Lung (tissue), 12 donors: Measurements from ENCODE around the gene NFATC4. TPM values are rescaled to one million over a fixed set of nuclear protein-coding genes. Genes with fewer than 3 reads are reported as not detected.

Experiments used
- ATAC-seq: fragments of 200-7000 bp; cut with Tn5 transposase; one replicate; pipeline ENCODE4 v1.9.1; 2020; ENCODE audit warnings: moderate number of reproducible peaks; ENCODE audit not compliant: insufficient read depth, low FRiP score
- DNase-seq, 3 donors: peaks; one replicate each; pipeline ENCODE4 v3.0.0-alpha.2; 2013 to 2017
- H3K27ac ChIP-seq, 2 donors: one replicate each; pipeline ENCODE4 v1.5.1; 2013; ENCODE audit warnings: mild to moderate bottlenecking in 2 of 2, moderate library complexity in 2 of 2, control low read depth in 1 of 2, inconsistent platforms in 1 of 2, low read depth in 1 of 2, low read length in 1 of 2
- H3K27me3 ChIP-seq, 3 donors: one replicate each; pipeline ENCODE4 v1.5.1; 2013; ENCODE audit warnings: low read length in 2 of 3; ENCODE audit not compliant: control insufficient read depth in 3 of 3, insufficient read depth in 3 of 3
- H3K36me3 ChIP-seq, 4 donors: one replicate each; pipeline ENCODE4 v1.5.1; 2013; ENCODE audit warnings: low read length in 4 of 4, mild to moderate bottlenecking in 1 of 4, moderate library complexity in 1 of 4; ENCODE audit not compliant: control insufficient read depth in 4 of 4, insufficient read depth in 4 of 4
- H3K4me1 ChIP-seq, 5 donors: one replicate each; pipeline ENCODE4 v1.5.1; 2013; ENCODE audit warnings: low read length in 5 of 5, mild to moderate bottlenecking in 2 of 5, moderate library complexity in 1 of 5; ENCODE audit not compliant: control insufficient read depth in 5 of 5, insufficient read depth in 5 of 5
- H3K4me3 ChIP-seq: one replicate; pipeline ENCODE4 v1.5.1; 2013; ENCODE audit warnings: mild to moderate bottlenecking, control low read depth, moderate library complexity
- H3K9ac ChIP-seq, 2 donors: one replicate each; pipeline ENCODE4 v1.5.1; 2013; ENCODE audit warnings: low read length in 2 of 2, control low read depth in 1 of 2; ENCODE audit not compliant: insufficient read depth in 1 of 2
- H3K9me3 ChIP-seq, 4 donors: one replicate each; pipeline ENCODE4 v1.5.1; 2013; ENCODE audit warnings: low read length in 3 of 4, mild to moderate bottlenecking in 1 of 4, moderate library complexity in 1 of 4; ENCODE audit not compliant: control insufficient read depth in 4 of 4, insufficient read depth in 3 of 4
- WGBS, 2 donors: extraction: QIAGEN DNeasy Blood & Tissue Kit; methylation state at CpG; one replicate each; pipeline ENCODE4 v1.1.7; 2013; 5-methylcytosine and 5-hydroxymethylcytosine counted together
- polyA plus RNA-seq, 2 donors: library from polyadenylated mRNA; stranded (reverse); fragments of 200-250 nt; gene quantifications; one replicate each; pipeline ENCODE4 v1.2.1, GENCODE V29; 2013
- total RNA-seq, 2 donors: library from RNA; depleted of rRNA in 1 of 2; stranded (reverse); fragments of >200 nt in 1 of 2; gene quantifications; one replicate each; pipeline ENCODE4 v1.2.1, GENCODE V29; 2014 to 2021
- TF ChIP-seq, protein P1 (sequence below): IDR thresholded peaks from 2 replicates; pipeline ENCODE4 v1.5.1; 2012; ENCODE audit warnings: mild to moderate bottlenecking; ENCODE audit errors: control extremely low read depth, extremely low read depth
- donor health status: control.
- donor health status: control.
- donor health status: Bipolar disorder and iron deficiency.
- donor health status: healthy.
- donor health status: DM: yes; HTN: yes; CAD: no.

The NFATC4 gene
- total and polyA plus RNA-seq, 4 donors, result 13.9 to 71.4 (median 38.4) TPM

DNA sequence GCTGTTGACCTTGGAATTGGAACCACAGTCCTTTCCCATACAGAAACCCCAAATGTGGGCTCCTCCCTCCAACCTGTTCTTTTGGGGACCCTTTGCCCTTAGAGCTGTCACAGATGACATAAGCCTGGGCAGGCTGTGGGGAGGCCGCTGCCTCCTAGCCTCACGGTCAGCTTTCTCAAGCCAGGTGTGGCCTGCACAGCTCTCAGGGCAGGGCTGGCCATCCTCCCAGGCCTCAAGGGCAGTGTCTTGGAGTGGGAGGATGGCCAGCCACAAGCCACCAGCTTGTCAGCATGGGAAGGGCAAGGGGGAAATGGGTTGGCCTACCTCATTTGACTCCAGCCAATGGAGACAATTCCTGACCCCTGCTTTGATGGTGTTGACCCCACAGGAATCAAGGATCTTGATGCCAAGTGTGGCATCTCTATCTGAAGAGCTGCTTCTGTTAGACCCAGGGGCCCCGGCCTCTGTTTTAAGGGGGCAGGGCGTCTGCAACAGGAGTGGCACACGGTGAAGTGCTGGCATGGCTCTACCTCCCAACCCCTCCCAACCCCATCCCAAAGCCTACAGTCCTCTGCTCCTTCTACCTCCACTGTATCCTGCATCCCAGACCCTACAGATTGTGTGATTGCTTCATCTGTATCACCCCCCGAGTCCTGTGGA lies 50.0 kb downstream of the NFATC4 start:
- WGBS, 2 donors, result 75 to 82% methylated on average over 6 of the region's 6 CpGs
- Histone ChIP-seq H3K36me3 (peaks cover 0 to 25% (median 13%) of the 10 kb centered on the region in 4 donors), H3K4me3 (no peak overlapping the region), H3K4me1 (peaks cover 0 to 7% (median 3%) of the 10 kb centered on the region in 5 donors), H3K9me3 (no peaks in the 10 kb centered on the region), H3K9ac (no peak overlapping the region), H3K27me3 (no peaks in the 10 kb centered on the region), H3K27ac (no peak overlapping the region)
- TF ChIP-seq, protein P1, sequence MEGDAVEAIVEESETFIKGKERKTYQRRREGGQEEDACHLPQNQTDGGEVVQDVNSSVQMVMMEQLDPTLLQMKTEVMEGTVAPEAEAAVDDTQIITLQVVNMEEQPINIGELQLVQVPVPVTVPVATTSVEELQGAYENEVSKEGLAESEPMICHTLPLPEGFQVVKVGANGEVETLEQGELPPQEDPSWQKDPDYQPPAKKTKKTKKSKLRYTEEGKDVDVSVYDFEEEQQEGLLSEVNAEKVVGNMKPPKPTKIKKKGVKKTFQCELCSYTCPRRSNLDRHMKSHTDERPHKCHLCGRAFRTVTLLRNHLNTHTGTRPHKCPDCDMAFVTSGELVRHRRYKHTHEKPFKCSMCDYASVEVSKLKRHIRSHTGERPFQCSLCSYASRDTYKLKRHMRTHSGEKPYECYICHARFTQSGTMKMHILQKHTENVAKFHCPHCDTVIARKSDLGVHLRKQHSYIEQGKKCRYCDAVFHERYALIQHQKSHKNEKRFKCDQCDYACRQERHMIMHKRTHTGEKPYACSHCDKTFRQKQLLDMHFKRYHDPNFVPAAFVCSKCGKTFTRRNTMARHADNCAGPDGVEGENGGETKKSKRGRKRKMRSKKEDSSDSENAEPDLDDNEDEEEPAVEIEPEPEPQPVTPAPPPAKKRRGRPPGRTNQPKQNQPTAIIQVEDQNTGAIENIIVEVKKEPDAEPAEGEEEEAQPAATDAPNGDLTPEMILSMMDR, result no peak
- no peak for ATAC-seq
- peak in 1 of 3 donors; percentile 15 for DNase-seq

DNA sequence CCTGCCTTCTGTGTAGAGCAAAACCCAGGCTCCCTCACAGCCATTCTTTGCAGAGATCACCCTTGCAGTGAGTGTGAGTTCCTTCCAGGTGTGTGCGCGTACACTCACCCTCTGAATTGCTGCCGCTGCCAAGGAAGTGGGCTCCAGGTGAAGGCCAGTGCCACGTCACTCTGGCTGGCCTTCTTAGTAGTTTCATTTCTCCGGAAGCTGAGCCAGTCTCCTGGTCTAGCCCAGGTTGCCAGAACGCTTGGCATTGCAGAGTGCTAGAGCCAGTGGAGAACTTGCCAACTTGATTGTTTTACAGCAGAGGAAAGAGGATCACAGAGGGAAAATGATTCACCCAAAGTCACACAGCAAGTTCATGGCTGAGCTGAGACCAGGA lies 50.5 kb downstream of the NFATC4 start:
- TF ChIP-seq, protein P1, result no peak
- H3K27ac ChIP-seq, result no peak overlapping the region
- WGBS, 2 donors, result 39 to 61% methylated on average over 6 of the region's 6 CpGs
- ATAC-seq (peak; percentile 29), DNase-seq (peak in 1 of 3 donors; percentile 20)
- no peak overlapping the region for H3K9ac ChIP-seq
- H3K9me3 ChIP-seq, result no peaks in the 10 kb centered on the region
- no peak overlapping the region for H3K4me3 ChIP-seq
- peaks cover 0 to 7% (median 3%) of the 10 kb centered on the region in 5 donors for H3K4me1 ChIP-seq
- H3K27me3 ChIP-seq, result no peaks in the 10 kb centered on the region
- H3K36me3 ChIP-seq, result peaks cover 0 to 21% (median 10%) of the 10 kb centered on the region in 4 donors

DNA sequence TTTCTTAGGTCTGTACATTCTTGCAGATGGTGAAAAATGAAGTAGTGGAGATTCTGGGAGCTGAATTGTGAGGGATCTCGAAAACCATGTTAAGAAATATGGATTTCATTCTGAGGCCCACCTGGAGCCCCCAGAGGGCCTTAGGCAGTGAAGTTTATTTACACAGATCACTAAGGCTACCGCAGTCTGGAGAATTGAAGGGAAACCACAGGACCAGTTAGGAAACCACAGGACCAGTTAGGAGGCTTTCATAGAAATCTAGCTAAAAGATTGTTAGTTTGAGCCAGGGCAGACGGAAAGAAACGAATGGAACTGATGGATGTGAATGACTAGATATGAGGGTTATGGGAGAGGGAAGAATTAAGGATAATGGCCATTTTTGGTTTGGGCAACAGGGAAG lies 54.3 kb downstream of the NFATC4 start:
- DNase-seq (no peak), ATAC-seq (no peak)
- H3K4me3 ChIP-seq, result no peak overlapping the region
- H3K9ac ChIP-seq, result no peak overlapping the region
- H3K27me3 ChIP-seq, result no peaks in the 10 kb centered on the region
- no peak overlapping the region for H3K27ac ChIP-seq
- H3K36me3 ChIP-seq, result no peaks in the 10 kb centered on the region
- H3K4me1 ChIP-seq, result peaks cover 0 to 15% (median 5%) of the 10 kb centered on the region in 5 donors
- H3K9me3 ChIP-seq, result no peaks in the 10 kb centered on the region
- TF ChIP-seq, protein P1, result no peak
- 35 to 63% methylated on average over 4 of the region's 4 CpGs for WGBS, 2 donors
